ENCODE measurements around the gene HNRNPCL4. TPM values are rescaled to one million over a fixed set of nuclear protein-coding genes. Genes with fewer than 3 reads are reported as not detected.
"Not testable (repeated sequence)": the region's sequence is repeated elsewhere in the genome, so short reads cannot be mapped to it uniquely, and the experiment has no call there.

Gene HNRNPCL4
- total and polyA plus RNA-seq, 2 of the 4 experiments (the other 2 are of a cell fraction) = not detected

DNA sequence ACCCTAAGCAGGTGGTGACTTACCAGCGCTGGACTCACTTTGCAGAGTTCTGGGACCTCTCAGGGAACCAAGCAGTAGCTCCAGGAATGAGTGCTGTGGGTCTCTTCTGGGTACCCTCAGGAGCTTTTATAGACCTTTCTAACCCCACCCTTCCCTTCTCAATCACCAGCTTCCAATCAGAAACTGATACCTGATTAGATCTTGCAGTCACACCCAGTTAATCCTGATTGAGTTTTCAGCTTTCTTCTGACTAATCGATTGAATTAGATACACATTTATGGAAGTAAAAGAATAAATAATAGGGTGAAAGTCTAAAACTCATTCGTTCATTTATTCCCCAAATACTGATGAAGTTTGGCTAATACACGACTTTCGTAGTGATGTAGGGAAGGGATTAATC is 35.9 kb upstream of the HNRNPCL4 start, which contains the start of gene PRAMEF13:
Gene PRAMEF13 (minus strand): TSS at position 101 of the 400 bp plus-strand sequence. CDS start 1,820 bp downstream, outside the sequence.
- H2AFZ ChIP-seq (replicated peaks; ENCODE audit: low read length, poor library complexity); dilution Hi-C loops (cut with HindIII; ENCODE audit: low sequenced_read_pairs, unreplicated experiment); BruUV-seq (replicated peaks); H2BK5ac ChIP-seq (ENCODE audit: low read depth, low read length, poor library complexity, severe bottlenecking); H4K91ac ChIP-seq (ENCODE audit: insufficient read depth, low read depth, low read length); H3K18ac ChIP-seq (ENCODE audit: low read depth, low read length); H3K23ac ChIP-seq (ENCODE audit: low read depth, low read length); POLR2A ChIA-PET (ENCODE audit: unreplicated experiment); H3K36me3 ChIP-seq (ENCODE audit: control insufficient read depth, insufficient read depth, low read length); intact Hi-C loops (cut with micrococcal nuclease); H4K5ac ChIP-seq (ENCODE audit: low read depth, low read length); ATAC-seq (ENCODE audit: low read depth); H3K4ac ChIP-seq (ENCODE audit: low read depth, low read length); H2BK20ac ChIP-seq (ENCODE audit: low read depth, low read length); H2AK5ac ChIP-seq (ENCODE audit: low read depth, low read length); DNase-seq; CTCF ChIA-PET; in situ Hi-C loops (cut with MboI; ENCODE audit: low sequenced_read_pairs); H2BK120ac ChIP-seq (ENCODE audit: low read depth, low read length); H3K14ac ChIP-seq (replicated peaks; ENCODE audit: low read depth, low read length); H3K9me3 ChIP-seq (ENCODE audit: control insufficient read depth, insufficient read depth, low read length); H3K9me1 ChIP-seq (ENCODE audit: insufficient read depth, low read length); H2BK15ac ChIP-seq (ENCODE audit: low read depth, low read length); H3K4me3 ChIP-seq (ENCODE audit: insufficient read depth, low read depth, low read length); H3K4me1 ChIP-seq (ENCODE audit: control insufficient read depth, insufficient read depth, low read length); H3K27me3 ChIP-seq (ENCODE audit: control insufficient read depth, insufficient read depth, low read length); H2AK9ac ChIP-seq (replicated peaks; ENCODE audit: low read depth, low read length, poor library complexity); H3K27ac ChIP-seq (ENCODE audit: insufficient read depth, low read length); H4K20me1 ChIP-seq (ENCODE audit: insufficient read depth, low read length); H3K9ac ChIP-seq (ENCODE audit: low read depth, low read length); H3K79me1 ChIP-seq (ENCODE audit: low read depth in 1 of 2, low read length in 2 of 2); H3K56ac ChIP-seq (ENCODE audit: extremely low read depth, insufficient read depth, low read length); H4K8ac ChIP-seq (ENCODE audit: low read depth in 2 of 2, low read length in 2 of 2); H3K4me2 ChIP-seq (ENCODE audit: low read depth, low read length): not testable (repeated sequence)
- no CpG with 5 or more reads among the region's 5 CpGs for WGBS, 2 experiments (ENCODE audit: extremely low coverage in 2 of 2, insufficient read length in 1 of 2)

GRCh38 chr1:13171548-13171947 is 6.1 kb upstream of the HNRNPCL4 start, which contains the start of gene PRAMEF9:
Gene PRAMEF9, plus strand, starts transcription at chr1:13171848. Its CDS starts 3,433 bp downstream, at chr1:13175281.
- H2AK9ac ChIP-seq (replicated peaks; ENCODE audit: low read depth, low read length, poor library complexity); H4K20me1 ChIP-seq (ENCODE audit: insufficient read depth, low read length); H2BK5ac ChIP-seq (ENCODE audit: low read depth, low read length, poor library complexity, severe bottlenecking); H3K36me3 ChIP-seq (ENCODE audit: control insufficient read depth, insufficient read depth, low read length); DNase-seq; H4K8ac ChIP-seq (ENCODE audit: low read depth in 2 of 2, low read length in 2 of 2); H3K9me1 ChIP-seq (ENCODE audit: insufficient read depth, low read length); H3K56ac ChIP-seq (ENCODE audit: extremely low read depth, insufficient read depth, low read length); H3K27ac ChIP-seq (ENCODE audit: insufficient read depth, low read length); H2BK20ac ChIP-seq (ENCODE audit: low read depth, low read length); H3K23ac ChIP-seq (ENCODE audit: low read depth, low read length); H3K4me3 ChIP-seq (ENCODE audit: insufficient read depth, low read depth, low read length); H2AK5ac ChIP-seq (ENCODE audit: low read depth, low read length); dilution Hi-C loops (cut with HindIII; ENCODE audit: low sequenced_read_pairs, unreplicated experiment); BruUV-seq (replicated peaks); H2AFZ ChIP-seq (replicated peaks; ENCODE audit: low read length, poor library complexity); in situ Hi-C loops (cut with MboI; ENCODE audit: low sequenced_read_pairs); CTCF ChIA-PET; H2BK120ac ChIP-seq (ENCODE audit: low read depth, low read length); H3K9me3 ChIP-seq (ENCODE audit: control insufficient read depth, insufficient read depth, low read length); H3K9ac ChIP-seq (ENCODE audit: low read depth, low read length); H3K4ac ChIP-seq (ENCODE audit: low read depth, low read length); H3K4me2 ChIP-seq (ENCODE audit: low read depth, low read length); H3K18ac ChIP-seq (ENCODE audit: low read depth, low read length); POLR2A ChIA-PET (ENCODE audit: unreplicated experiment); H3K14ac ChIP-seq (replicated peaks; ENCODE audit: low read depth, low read length); H4K5ac ChIP-seq (ENCODE audit: low read depth, low read length); H2BK15ac ChIP-seq (ENCODE audit: low read depth, low read length); H3K4me1 ChIP-seq (ENCODE audit: control insufficient read depth, insufficient read depth, low read length); intact Hi-C loops (cut with micrococcal nuclease); ATAC-seq (ENCODE audit: low read depth); H3K27me3 ChIP-seq (ENCODE audit: control insufficient read depth, insufficient read depth, low read length); H3K79me1 ChIP-seq (ENCODE audit: low read depth in 1 of 2, low read length in 2 of 2); H4K91ac ChIP-seq (ENCODE audit: insufficient read depth, low read depth, low read length): not testable (repeated sequence)
- WGBS, 2 experiments (ENCODE audit: extremely low coverage in 2 of 2, insufficient read length in 1 of 2) = no CpG with 5 or more reads among the region's 2 CpGs
